C4-2B (cell line): ENCODE data around the gene COL19A1.

ENCODE experiments used
- CTCF ChIP-seq: fragments of 450-650 bp; conservative IDR thresholded peaks from 2 replicates; pipeline ENCODE4 v1.5.1; 2017; ENCODE audit warnings: mild to moderate bottlenecking
- ZFX ChIP-seq: fragments of 450-650 bp; IDR thresholded peaks from 2 replicates; pipeline ENCODE4 v1.6.1; 2017

GRCh38 chr6:70222439-70222749, 356.0 kb downstream of the COL19A1 start:
- TF ChIP-seq CTCF (no peak), ZFX (no peak)
